ENCODE measurements around the gene UGT1A8.

GRCh38 chr2:233779722-233780121 lies 162.3 kb downstream of the UGT1A8 start:
- no peak for TF ChIP-seq CTCF (IDR thresholded peaks at IDR 0.05)
- no peak for TF ChIP-seq POLR2A (IDR thresholded peaks at IDR 0.05)
- no peak for TF ChIP-seq POLR2AphosphoS5 (IDR thresholded peaks at IDR 0.05; ENCODE audit: insufficient read depth in 1 of 2, low read depth in 1 of 2)

Data from vagina (tissue), 2 donors.